ENCODE measurements around the gene IL17RA.

- TF ChIP-seq EZH2phosphoT487 (IDR thresholded peaks at IDR 0.05; ENCODE audit: low read depth, severe bottlenecking, unreplicated experiment) (no peak), CTCF (IDR thresholded peaks at IDR 0.05; ENCODE audit: poor library complexity) (no peak), EZH2 (IDR thresholded peaks at IDR 0.05; ENCODE audit: borderline replicate concordance) (no peak)
These were observed 38.0 kb upstream of the IL17RA start for GRCh38 chr22:17046566-17047348.

Measured in hepatocyte (in vitro differentiated cells).